D341Med (cell line): Measurements from ENCODE around the gene IGSF9B.
A peak's percentile ranks its signal among the peaks of the same experiment; 100 is the strongest.
"Not testable (repeated sequence)": the region's sequence is repeated elsewhere in the genome, so short reads cannot be mapped to it uniquely, and the experiment has no call there.

ENCODE experiments used
- DNase-seq: peaks from one replicate; pipeline ENCODE4 v3.0.0; 2012; ENCODE audit warnings: low spot score

Gene IGSF9B

GRCh38 chr11:133956650-133957633 lies at the start of gene IGSF9B:
Gene IGSF9B, minus strand, starts transcription at chr11:133956968. Its CDS starts 214 bp downstream, at chr11:133956754.
- DNase-seq = peak; percentile 98

- no peak for DNase-seq
Measured at GRCh38 chr11:134004496-134005172, 47.9 kb upstream of the IGSF9B start.

GRCh38 chr11:134003792-134004495 lies 47.2 kb upstream of the IGSF9B start:
- no peak for DNase-seq

GRCh38 chr11:134002819-134003218 lies 46.1 kb upstream of the IGSF9B start:
- DNase-seq = not testable (repeated sequence)

- not testable (repeated sequence) for DNase-seq
Measured at GRCh38 chr11:134002338-134002737, 45.6 kb upstream of the IGSF9B start.

GRCh38 chr11:134001596-134001995 lies 44.8 kb upstream of the IGSF9B start:
- no peak for DNase-seq

- no peak for DNase-seq
Measured at GRCh38 chr11:134001088-134001487, 44.3 kb upstream of the IGSF9B start.

GRCh38 chr11:133999355-133999754 lies 42.6 kb upstream of the IGSF9B start:
- DNase-seq = no peak

GRCh38 chr11:133997554-133997953 lies 40.8 kb upstream of the IGSF9B start:
- no peak for DNase-seq

- DNase-seq = no peak
Measured at GRCh38 chr11:133996671-133997070, 39.9 kb upstream of the IGSF9B start.

GRCh38 chr11:133995066-133995465 lies 38.3 kb upstream of the IGSF9B start:
- no peak for DNase-seq

GRCh38 chr11:133993921-133994320 lies 37.2 kb upstream of the IGSF9B start:
- DNase-seq = no peak

- DNase-seq = no peak
Measured at GRCh38 chr11:133993107-133993506, 36.3 kb upstream of the IGSF9B start.

- DNase-seq = no peak
Measured at GRCh38 chr11:133992121-133992520, 35.4 kb upstream of the IGSF9B start.

GRCh38 chr11:133991101-133991500 lies 34.3 kb upstream of the IGSF9B start:
- DNase-seq = no peak

GRCh38 chr11:133990501-133990900 lies 33.7 kb upstream of the IGSF9B start:
- no peak for DNase-seq

GRCh38 chr11:133988686-133989410 lies 32.1 kb upstream of the IGSF9B start:
- DNase-seq = no peak

- no peak for DNase-seq
Measured at GRCh38 chr11:133987171-133987570, 30.4 kb upstream of the IGSF9B start.

GRCh38 chr11:133985981-133986944 lies 29.5 kb upstream of the IGSF9B start:
- DNase-seq = no peak

GRCh38 chr11:133984828-133985227 lies 28.1 kb upstream of the IGSF9B start:
- no peak for DNase-seq
